GM10248 (cell line): ENCODE measurements around the gene SNRPF.
"Not testable (repeated sequence)": the region's sequence is repeated elsewhere in the genome, so short reads cannot be mapped to it uniquely, and the experiment has no call there.

Experiments used
- CTCF ChIA-PET: fragments of 300-600 bp; sonication (Branson Sonifier 250); formaldehyde crosslinking; extraction: SDS; loops from one replicate; lab custom pipeline; 2021; ENCODE audit warnings: antibody characterized with exemption; lab: Yijun Ruan, JAX
- POLR2A ChIA-PET: fragments of 350-650 bp; sonication (Branson Sonifier 250); formaldehyde crosslinking; extraction: SDS; loops from one replicate; lab custom pipeline; 2020; ENCODE audit warnings: antibody characterized with exemption; lab: Yijun Ruan, JAX
- DNase-seq: peaks from one replicate; pipeline ENCODE4 v3.0.0; 2012; ENCODE audit errors: extremely low spot score
- CTCF ChIP-seq: IDR thresholded peaks from 2 replicates; pipeline ENCODE4 v1.5.1; 2012; ENCODE audit warnings: mild to moderate bottlenecking, low read depth; ENCODE audit errors: extremely low read depth, missing control alignments, control extremely low read depth

The SNRPF gene

GRCh38 chr12:95858451-95859343, at the start of gene SNRPF:
TSS of gene SNRPF (plus strand) at chr12:95858952. CDS start at chr12:95859074, 122 bp downstream.
- ChIA-PET POLR2A (no interaction called here), CTCF (no interaction called here)
- DNase-seq, result peak; percentile 100
- peak; percentile 2 for TF ChIP-seq CTCF

- no peak for TF ChIP-seq CTCF
- POLR2A ChIA-PET, result no interaction called here
- CTCF ChIA-PET, result no interaction called here
- DNase-seq, result no peak
Measured at GRCh38 chr12:95809000-95809680, 49.6 kb upstream of the SNRPF start.

- ChIA-PET CTCF (no interaction called here), POLR2A (no interaction called here)
Measured at GRCh38 chr12:95810411-95810810, 48.3 kb upstream of the SNRPF start.

DNA sequence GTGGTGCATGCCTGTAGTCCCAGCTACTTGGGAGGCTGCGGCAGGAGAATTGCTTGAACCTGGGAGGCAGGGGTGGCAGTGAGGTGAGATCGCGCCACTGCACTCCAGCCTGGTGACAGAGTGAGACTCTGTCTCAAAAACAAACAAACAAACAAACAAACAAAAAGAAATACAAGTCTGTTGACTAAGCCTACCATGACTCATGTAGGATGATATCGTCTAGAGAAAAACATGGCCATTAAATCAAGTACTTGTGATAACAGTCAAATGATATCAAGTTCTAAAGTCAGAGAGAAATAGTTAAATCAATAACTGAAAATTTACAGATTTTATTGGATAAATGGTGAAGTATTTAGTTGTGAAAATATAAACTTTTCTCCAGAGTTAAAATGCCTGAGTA, 46.6 kb upstream of the SNRPF start:
- DNase-seq, POLR2A ChIA-PET: not testable (repeated sequence)
- CTCF ChIA-PET, result interaction anchor here (1.3 kb wide), 1 partner anchor 11 kb away, joined by 3 read pairs; no protein-coding TSS in a partner anchor

More at GRCh38 chr12:95810411-95810810, 48.3 kb upstream of the SNRPF start:
- DNase-seq, result no peak
- TF ChIP-seq CTCF, result no peak

DNA sequence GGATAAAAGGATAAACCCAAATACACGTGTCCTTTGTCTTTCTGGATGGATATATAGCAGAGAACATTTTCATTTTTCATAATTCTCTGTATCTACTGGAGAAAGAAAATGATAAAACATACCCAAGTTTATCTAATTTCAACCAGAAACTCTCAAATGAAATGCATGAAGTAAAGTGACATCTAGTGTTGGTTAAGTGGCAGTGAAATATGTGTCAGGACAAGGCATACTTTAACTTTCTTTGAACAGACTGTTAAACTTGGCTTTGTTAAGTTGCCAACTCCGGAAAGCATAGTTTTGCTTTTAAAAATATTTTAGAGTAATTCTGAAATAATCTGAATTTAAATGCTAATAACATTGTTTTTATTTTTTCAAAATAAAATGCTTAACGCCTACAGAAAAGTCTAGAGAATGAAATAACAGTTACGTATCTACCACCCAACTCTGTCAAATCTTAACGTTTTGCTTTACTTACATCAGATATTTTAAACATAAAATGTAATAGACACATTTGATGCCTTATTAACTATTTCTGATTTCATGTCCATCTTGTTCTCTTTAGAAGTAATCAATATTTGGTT, 43.0 kb upstream of the SNRPF start:
- POLR2A ChIA-PET, result no interaction called here
- DNase-seq, result peak; percentile 50
- TF ChIP-seq CTCF, result peak; percentile 59
- CTCF ChIA-PET, result interaction anchor here (0.7 to 1.5 kb wide), 3 partner anchors 183 to 190 kb away, joined by 3 to 4 read pairs (median 3); no protein-coding TSS in a partner anchor

GRCh38 chr12:95820096-95820703, 38.6 kb upstream of the SNRPF start:
- DNase-seq, result no peak

More at GRCh38 chr12:95820096-95820703, 38.6 kb upstream of the SNRPF start:
- peak; percentile 13 for TF ChIP-seq CTCF
- ChIA-PET CTCF (interaction anchor here (0.9 kb wide), 1 partner anchor 179 kb away, joined by 3 read pairs; no protein-coding TSS in a partner anchor), POLR2A (no interaction called here)
